ENCODE data around the gene STK39. TPM values are rescaled to one million over a fixed set of nuclear protein-coding genes. Genes with fewer than 3 reads are reported as not detected.

Gene STK39
- total RNA-seq, 2 experiments from 2014 or later = 17.7 to 41.1 TPM

- peak overlapping the region; percentile 3 for H3K27ac ChIP-seq (ENCODE audit: low read depth, low read length, poor library complexity, severe bottlenecking)
- H3K4me2 ChIP-seq (ENCODE audit: low read length) = peak overlapping the region; percentile 52
- no peaks in the 10 kb centered on the region; the same call in 1 of the 2 replicates for H3K79me2 ChIP-seq (ENCODE audit: insufficient read depth, low read depth, low read length)
- POLR2A ChIA-PET = interaction anchor here (0.5 to 1.5 kb wide), 4 partner anchors 11 to 443 kb away, joined by 3 to 7 read pairs (median 4); no protein-coding TSS in a partner anchor
- TF ChIP-seq EZH2phosphoT487 (IDR thresholded peaks at IDR 0.05; ENCODE audit: borderline replicate concordance, low read depth, low read length) (no peak), CTCF (conservative IDR thresholded peaks at IDR 0.05; ENCODE audit: low read length) (no peak)
- peaks cover 29% of the 10 kb centered on the region for H3K4me1 ChIP-seq (ENCODE audit: insufficient read depth, low read length, poor library complexity, severe bottlenecking)
- intact Hi-C loops (cut with micrococcal nuclease; ENCODE audit: unreplicated experiment) = no loop called here
- H3K36me3 ChIP-seq (ENCODE audit: insufficient read depth, low read length) = no peaks in the 10 kb centered on the region
- CTCF ChIA-PET (ENCODE audit: unreplicated experiment) = no interaction called here
- no peaks in the 10 kb centered on the region for H4K20me1 ChIP-seq (ENCODE audit: insufficient read depth, low read length)
- no peaks in the 10 kb centered on the region for H3K9me2 ChIP-seq (ENCODE audit: insufficient read depth, low read length)
- H3K9me3 ChIP-seq (ENCODE audit: low read length) = no peaks in the 10 kb centered on the region
- H2AFZ ChIP-seq (ENCODE audit: low read length) = no peak overlapping the region
- peak; percentile 27 for DNase-seq (ENCODE audit: low spot score)
- H3K4me3 ChIP-seq (ENCODE audit: low read depth, low read length, poor library complexity, severe bottlenecking) = no peak overlapping the region
- BruUV-seq (replicated peaks) = no TSS peak
Measured at GRCh38 chr2:168194784-168195522, 52.4 kb downstream of the STK39 start.

GRCh38 chr2:168192839-168193616 is 54.4 kb downstream of the STK39 start:
- Histone ChIP-seq H3K4me2 (ENCODE audit: low read length) (peak overlapping the region; percentile 53), H3K36me3 (ENCODE audit: insufficient read depth, low read length) (no peaks in the 10 kb centered on the region), H2AFZ (ENCODE audit: low read length) (no peak overlapping the region), H3K27ac (ENCODE audit: low read depth, low read length, poor library complexity, severe bottlenecking) (peak overlapping the region; percentile 12), H3K9me2 (ENCODE audit: insufficient read depth, low read length) (no peaks in the 10 kb centered on the region), H3K4me1 (ENCODE audit: insufficient read depth, low read length, poor library complexity, severe bottlenecking) (peaks cover 29% of the 10 kb centered on the region), H4K20me1 (ENCODE audit: insufficient read depth, low read length) (no peaks in the 10 kb centered on the region), H3K9me3 (ENCODE audit: low read length) (no peaks in the 10 kb centered on the region), H3K4me3 (ENCODE audit: low read depth, low read length, poor library complexity, severe bottlenecking) (peak overlapping the region; percentile 30), H3K79me2 (ENCODE audit: insufficient read depth, low read depth, low read length) (no peaks in the 10 kb centered on the region; the same call in 1 of the 2 replicates)
- BruUV-seq (replicated peaks) = no TSS peak
- TF ChIP-seq CTCF (conservative IDR thresholded peaks at IDR 0.05; ENCODE audit: low read length) (no peak), EZH2phosphoT487 (IDR thresholded peaks at IDR 0.05; ENCODE audit: borderline replicate concordance, low read depth, low read length) (no peak)
- peak; percentile 57 for DNase-seq (ENCODE audit: low spot score)
- intact Hi-C loops (cut with micrococcal nuclease; ENCODE audit: unreplicated experiment) = loop anchor here (2.0 kb wide), 1 partner anchor 54 kb away; the partner anchor contains the start of gene STK39
- CTCF ChIA-PET (ENCODE audit: unreplicated experiment) = no interaction called here
- POLR2A ChIA-PET = interaction anchor here (0.6 to 1.5 kb wide), 3 partner anchors 23 to 459 kb away, joined by 3 to 4 read pairs (median 3); no protein-coding TSS in a partner anchor
